ENCODE data around the gene IFT43.

DNA sequence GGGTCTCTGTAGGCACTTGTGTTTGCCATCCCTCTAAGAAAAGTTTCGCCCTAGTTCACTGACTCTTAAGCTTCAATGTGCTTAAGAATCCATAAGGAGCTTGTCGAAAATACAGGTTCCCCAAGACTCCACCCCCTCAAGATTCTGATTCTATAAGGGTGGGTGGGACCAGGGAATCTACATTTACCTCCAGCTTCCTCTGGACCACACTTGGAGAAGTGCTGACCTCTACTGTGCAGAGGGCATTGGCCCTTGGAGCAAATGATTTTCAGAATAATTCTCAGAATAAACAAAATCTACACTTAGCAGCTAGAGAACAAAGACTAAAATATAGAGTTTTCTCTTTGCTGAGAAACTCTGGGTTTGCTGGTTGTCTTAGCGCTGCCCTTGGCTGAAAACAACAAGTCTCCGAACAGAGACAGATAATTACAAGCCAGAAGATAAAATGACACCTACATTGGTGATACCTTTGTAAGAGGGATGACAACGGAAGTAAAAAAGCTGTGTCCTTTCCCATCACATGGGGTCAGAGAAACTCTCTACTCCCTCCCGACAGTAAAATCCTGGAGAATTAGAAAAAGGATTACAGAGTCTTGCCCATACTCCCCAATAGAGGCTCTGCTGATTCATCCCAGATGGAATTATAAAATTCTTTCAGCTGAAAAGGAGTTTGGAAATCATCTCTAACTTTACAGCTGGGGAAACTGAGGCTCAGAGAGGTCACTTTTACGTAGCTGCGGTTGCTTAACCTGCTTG, 8.6 kb upstream of the IFT43 start:
- TF ChIP-seq, protein P1, sequence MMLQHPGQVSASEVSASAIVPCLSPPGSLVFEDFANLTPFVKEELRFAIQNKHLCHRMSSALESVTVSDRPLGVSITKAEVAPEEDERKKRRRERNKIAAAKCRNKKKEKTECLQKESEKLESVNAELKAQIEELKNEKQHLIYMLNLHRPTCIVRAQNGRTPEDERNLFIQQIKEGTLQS (CRISPR knock-in tag; conservative IDR thresholded peaks at IDR 0.05): no peak
- no peak for TF ChIP-seq NR2C2 (CRISPR knock-in tag; IDR thresholded peaks at IDR 0.05)
- TF ChIP-seq, protein P2, sequence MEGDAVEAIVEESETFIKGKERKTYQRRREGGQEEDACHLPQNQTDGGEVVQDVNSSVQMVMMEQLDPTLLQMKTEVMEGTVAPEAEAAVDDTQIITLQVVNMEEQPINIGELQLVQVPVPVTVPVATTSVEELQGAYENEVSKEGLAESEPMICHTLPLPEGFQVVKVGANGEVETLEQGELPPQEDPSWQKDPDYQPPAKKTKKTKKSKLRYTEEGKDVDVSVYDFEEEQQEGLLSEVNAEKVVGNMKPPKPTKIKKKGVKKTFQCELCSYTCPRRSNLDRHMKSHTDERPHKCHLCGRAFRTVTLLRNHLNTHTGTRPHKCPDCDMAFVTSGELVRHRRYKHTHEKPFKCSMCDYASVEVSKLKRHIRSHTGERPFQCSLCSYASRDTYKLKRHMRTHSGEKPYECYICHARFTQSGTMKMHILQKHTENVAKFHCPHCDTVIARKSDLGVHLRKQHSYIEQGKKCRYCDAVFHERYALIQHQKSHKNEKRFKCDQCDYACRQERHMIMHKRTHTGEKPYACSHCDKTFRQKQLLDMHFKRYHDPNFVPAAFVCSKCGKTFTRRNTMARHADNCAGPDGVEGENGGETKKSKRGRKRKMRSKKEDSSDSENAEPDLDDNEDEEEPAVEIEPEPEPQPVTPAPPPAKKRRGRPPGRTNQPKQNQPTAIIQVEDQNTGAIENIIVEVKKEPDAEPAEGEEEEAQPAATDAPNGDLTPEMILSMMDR (IDR thresholded peaks at IDR 0.05): no peak
- TF ChIP-seq IRF2 (CRISPR knock-in tag; IDR thresholded peaks at IDR 0.05; ENCODE audit: borderline replicate concordance, low read depth): no peak
- no peak for TF ChIP-seq STAT6 (CRISPR knock-in tag; conservative IDR thresholded peaks at IDR 0.05; ENCODE audit: low read depth)
- TF ChIP-seq CREB1 (CRISPR knock-in tag; IDR thresholded peaks at IDR 0.05): no peak
- TF ChIP-seq, protein P3, sequence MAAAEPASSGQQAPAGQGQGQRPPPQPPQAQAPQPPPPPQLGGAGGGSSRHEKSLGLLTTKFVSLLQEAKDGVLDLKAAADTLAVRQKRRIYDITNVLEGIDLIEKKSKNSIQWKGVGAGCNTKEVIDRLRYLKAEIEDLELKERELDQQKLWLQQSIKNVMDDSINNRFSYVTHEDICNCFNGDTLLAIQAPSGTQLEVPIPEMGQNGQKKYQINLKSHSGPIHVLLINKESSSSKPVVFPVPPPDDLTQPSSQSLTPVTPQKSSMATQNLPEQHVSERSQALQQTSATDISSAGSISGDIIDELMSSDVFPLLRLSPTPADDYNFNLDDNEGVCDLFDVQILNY (CRISPR knock-in tag; IDR thresholded peaks at IDR 0.05): no peak
- no peak for TF ChIP-seq E2F1 (CRISPR knock-in tag; IDR thresholded peaks at IDR 0.05)
- TF ChIP-seq JUN (CRISPR knock-in tag; IDR thresholded peaks at IDR 0.05): no peak
- TF ChIP-seq FOXP1 (CRISPR knock-in tag; IDR thresholded peaks at IDR 0.05; ENCODE audit: borderline replicate concordance): no peak
- TF ChIP-seq, protein P4, sequence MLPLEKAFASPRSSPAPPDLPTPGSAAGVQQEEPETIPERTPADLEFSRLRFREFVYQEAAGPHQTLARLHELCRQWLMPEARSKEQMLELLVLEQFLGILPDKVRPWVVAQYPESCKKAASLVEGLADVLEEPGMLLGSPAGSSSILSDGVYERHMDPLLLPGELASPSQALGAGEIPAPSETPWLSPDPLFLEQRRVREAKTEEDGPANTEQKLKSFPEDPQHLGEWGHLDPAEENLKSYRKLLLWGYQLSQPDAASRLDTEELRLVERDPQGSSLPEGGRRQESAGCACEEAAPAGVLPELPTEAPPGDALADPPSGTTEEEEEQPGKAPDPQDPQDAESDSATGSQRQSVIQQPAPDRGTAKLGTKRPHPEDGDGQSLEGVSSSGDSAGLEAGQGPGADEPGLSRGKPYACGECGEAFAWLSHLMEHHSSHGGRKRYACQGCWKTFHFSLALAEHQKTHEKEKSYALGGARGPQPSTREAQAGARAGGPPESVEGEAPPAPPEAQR (CRISPR knock-in tag; IDR thresholded peaks at IDR 0.05): no peak
